Mononuclear cell (primary cell): ENCODE results near the gene RHOU. TPM values are rescaled to one million over a fixed set of nuclear protein-coding genes. Genes with fewer than 3 reads are reported as not detected.

Experiments used
- total RNA-seq: library from RNA; depleted of rRNA; stranded (reverse); fragments of >200 nt; gene quantifications from one replicate; pipeline ENCODE4 v1.2.3, GENCODE V29; 2012

RHOU gene
- total RNA-seq, 1 donor, result 15.3 TPM

Other genes with a start within 250 kb of the RHOU start
- 13.7 TPM for gene RNF187, start 248.1 kb upstream of the RHOU start, total RNA-seq